HG02678 (cell line): ENCODE data around the gene POLK.

Experiments
- ATAC-seq: cut with Tn5 transposase; IDR thresholded peaks from one replicate; pipeline ENCODE4 v1.9.1; 2021; ENCODE audit warnings: mild to moderate bottlenecking, moderate library complexity; ENCODE audit not compliant: unreplicated experiment

The POLK gene

GRCh38 chr5:75639535-75640311 is 128.0 kb downstream of the POLK start:
- no peak for ATAC-seq

GRCh38 chr5:75640395-75640794 is 128.7 kb downstream of the POLK start:
- no peak for ATAC-seq

DNA sequence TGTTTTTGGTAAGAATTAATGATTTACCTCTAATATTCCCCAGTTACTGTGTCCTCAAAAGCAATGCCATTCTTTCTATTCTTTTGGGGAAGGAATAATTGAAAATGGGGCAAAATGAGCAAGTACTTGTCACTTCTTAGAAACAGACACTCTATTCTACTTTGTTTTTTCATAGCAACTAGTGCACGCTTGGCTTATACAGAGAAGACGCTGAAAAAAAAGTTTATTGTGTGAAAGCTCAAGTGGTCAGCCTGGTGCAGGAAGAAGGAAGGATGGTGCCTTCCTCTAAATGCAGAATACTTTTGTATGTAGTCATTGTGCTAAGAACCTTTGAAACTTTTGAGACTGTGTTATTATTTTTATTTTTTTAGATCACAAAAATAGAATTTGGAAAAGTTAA is 129.1 kb downstream of the POLK start:
- no peak for ATAC-seq

GRCh38 chr5:75648712-75649111 is 137.0 kb downstream of the POLK start:
- no peak for ATAC-seq
